Measurements from ENCODE around the gene CAVIN3.

CAVIN3 gene

GRCh38 chr11:6320411-6321155 is at the start of gene CAVIN3:
TSS of gene CAVIN3 (minus strand) at chr11:6320501. CDS start at chr11:6320476, 25 bp downstream.
- DNase-seq: peak; percentile 84

GRCh38 chr11:6365659-6366058 is 45.4 kb upstream of the CAVIN3 start:
- no peak for DNase-seq

- peak; percentile 85 for DNase-seq
Measured at GRCh38 chr11:6362873-6363678, 42.8 kb upstream of the CAVIN3 start.

DNA sequence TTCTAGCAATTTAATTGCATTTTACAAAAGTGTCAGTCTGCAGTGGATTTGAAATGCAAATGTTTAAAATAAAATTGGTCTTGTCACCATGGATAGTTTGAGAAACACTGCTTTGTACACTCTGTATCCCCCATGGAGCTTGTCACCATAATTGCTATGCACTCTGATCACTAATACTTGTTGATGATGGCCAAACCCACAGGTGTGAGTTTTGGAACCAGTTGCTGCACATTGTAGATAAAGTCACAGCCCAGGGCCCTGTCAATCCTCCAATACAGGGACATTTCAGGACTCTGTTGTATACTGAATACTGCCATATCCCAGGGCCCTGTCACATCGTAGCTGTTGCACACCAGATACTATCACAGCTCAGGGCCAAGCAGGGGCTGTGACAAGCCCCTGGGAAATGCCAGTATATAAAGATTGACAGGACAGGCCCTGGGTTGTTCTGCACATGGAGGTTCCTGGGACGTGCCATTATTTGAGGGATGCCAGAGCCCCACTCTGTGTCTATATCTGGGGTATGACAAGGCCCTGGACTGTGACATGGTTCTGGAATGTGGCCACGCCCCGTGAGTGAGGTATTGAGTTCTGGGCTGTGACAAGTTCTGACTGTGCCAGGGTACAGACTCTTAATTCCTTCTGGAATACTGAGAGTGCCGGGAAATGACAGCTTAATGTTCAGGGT is 42.0 kb upstream of the CAVIN3 start:
- no peak for DNase-seq

- DNase-seq: no peak
Measured at GRCh38 chr11:6360183-6360582, 39.9 kb upstream of the CAVIN3 start.

DNA sequence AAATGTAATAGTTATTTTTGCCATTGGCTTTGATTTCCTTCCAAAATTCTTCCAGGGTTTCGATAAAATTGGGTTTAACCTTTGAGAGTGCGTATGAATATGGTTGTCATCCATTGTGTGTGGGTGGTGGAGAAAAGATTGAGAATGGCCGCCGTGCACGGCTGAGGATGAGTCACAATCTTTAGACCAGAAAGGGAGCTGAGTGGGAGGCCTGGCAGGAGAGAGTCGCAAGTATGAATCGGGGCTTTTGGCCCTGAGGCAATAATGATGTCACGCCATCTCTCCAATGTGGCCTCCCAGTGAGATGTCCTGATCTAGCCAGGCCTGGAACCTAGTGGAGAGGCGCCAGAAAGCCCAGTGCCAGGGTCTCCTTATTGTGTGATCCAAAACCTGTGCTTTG is 36.9 kb upstream of the CAVIN3 start:
- DNase-seq: no peak

DNA sequence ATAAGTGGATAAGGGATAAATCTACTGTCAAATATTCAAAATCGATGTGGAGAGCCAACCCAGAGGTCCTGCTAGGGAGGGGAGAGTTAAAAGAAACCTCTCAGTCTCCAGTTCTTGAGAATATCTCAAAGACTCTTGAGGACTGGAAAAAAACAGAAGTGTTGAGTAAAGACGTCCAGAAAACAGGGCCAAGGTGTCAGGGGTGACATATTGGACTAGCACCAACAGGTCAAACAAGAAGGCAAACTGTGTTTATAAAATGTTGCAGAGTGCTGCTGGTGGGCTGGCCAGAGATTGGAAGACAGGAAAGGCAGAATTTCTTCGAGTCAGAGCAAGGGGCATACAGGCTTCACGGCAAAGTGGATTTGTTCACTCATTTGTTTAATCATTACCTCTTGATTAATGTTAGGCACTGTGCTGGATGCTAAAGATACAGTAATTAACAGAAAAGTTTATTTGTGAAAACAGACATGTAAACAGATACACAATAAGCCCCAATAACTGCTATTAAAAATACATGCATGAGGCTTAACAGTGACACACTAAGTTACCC is 36.3 kb upstream of the CAVIN3 start:
- DNase-seq: no peak

GRCh38 chr11:6354651-6355485 is 34.6 kb upstream of the CAVIN3 start:
- no peak for DNase-seq

- peak; percentile 85 for DNase-seq
Measured at GRCh38 chr11:6353367-6353987, 33.2 kb upstream of the CAVIN3 start.

- DNase-seq: no peak
Measured at GRCh38 chr11:6351782-6352382, 31.6 kb upstream of the CAVIN3 start.

- DNase-seq: no peak
Measured at GRCh38 chr11:6350486-6350885, 30.2 kb upstream of the CAVIN3 start.

- no peak for DNase-seq
Measured at GRCh38 chr11:6350043-6350442, 29.7 kb upstream of the CAVIN3 start.

GRCh38 chr11:6345366-6345765 is 25.1 kb upstream of the CAVIN3 start:
- DNase-seq: no peak

DNA sequence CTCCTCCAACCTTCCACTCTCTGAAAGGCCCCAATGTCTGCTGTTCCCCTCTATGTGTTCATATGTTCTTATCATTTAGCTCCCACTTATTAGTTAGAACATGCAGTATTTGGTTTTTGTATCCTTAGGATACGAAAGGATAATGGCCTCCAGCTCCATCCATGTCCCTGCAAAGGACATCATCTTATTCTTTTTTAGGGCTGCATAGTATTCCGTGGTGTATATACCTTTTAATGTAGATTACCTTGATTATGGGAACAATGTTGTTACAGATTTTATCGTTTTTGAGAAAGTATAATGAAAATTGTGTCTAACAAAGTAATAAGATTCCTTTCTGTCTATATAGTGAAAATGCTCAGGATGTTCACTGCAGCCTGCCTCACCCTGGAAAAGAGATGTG is 16.0 kb upstream of the CAVIN3 start:
- no peak for DNase-seq

- DNase-seq: no peak
Measured at GRCh38 chr11:6334806-6335205, 14.5 kb upstream of the CAVIN3 start.

DNA sequence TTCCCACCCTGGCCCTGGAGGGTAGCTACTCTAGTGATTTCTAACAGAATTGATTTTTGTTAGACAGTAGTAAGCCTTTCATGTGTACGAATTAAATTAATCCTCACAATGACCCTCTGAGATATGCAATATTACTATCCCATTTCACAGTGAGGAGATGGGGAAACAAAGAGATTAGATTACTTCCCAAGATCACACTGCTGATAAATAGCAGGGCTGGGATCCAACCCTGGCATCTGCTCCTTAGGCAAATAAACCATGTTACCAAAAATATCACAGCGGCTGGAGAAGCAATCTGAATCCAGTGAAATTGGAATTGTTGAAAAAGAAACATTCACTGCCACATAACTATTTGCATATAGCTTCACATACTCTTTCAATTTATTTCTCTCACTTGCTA is 12.8 kb upstream of the CAVIN3 start:
- no peak for DNase-seq

DNA sequence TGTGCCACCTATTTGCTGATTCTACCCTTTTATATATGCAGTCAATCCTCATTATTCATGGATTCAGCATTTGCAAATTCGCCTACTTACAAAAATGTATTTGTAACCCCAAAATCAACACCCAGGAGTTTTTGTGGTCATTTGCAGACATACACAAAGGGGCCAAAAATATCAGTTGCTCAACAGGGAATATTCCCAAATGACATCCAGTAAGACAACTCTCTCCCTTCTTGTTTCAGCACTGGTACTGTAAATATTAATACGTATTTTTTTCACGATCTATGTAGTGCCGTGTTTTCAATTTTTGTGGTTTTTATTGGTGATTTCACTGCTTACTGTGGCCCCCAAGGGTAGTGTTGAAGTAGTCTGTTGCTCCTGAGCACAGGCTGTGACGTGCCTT is 11.8 kb upstream of the CAVIN3 start:
- no peak for DNase-seq

- no peak for DNase-seq
Measured at GRCh38 chr11:6328321-6328720, 8.0 kb upstream of the CAVIN3 start.

- DNase-seq: no peak
Measured at GRCh38 chr11:6327806-6328205, 7.5 kb upstream of the CAVIN3 start.

- no peak for DNase-seq
Measured at GRCh38 chr11:6326985-6327384, 6.7 kb upstream of the CAVIN3 start.

DNA sequence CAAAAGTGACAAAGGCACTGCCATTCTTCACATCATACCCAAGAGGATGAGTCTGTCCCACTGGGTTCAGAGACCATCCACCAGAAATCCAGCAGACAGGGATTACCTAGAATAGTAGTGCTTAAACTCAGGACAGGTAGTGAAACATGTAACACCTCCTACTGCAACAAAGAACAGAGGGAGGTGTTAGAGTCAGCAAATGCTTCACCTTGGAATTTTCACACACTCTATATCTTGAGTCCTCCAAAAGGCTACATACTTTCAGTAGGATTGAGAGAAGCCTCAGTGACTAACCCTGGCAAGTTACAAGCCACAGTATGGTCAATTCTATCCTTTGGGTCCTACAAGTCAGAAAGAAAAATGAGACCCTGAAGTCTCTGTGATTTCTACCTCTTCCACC is 6.0 kb upstream of the CAVIN3 start:
- DNase-seq: no peak
